Natural killer cell (primary cell): Measurements from ENCODE around the gene SLC35F3. TPM values are rescaled to one million over a fixed set of nuclear protein-coding genes. Genes with fewer than 3 reads are reported as not detected.

ENCODE experiments used
- ATAC-seq, 3 donors: fragments of 150-1000 bp in 2 of 3; fragments of 200-7000 bp in 1 of 3; cut with Tn5 transposase; 1 replicate in 1 of 3; 2 replicates in 2 of 3; pipeline ENCODE4 v1.10.0; 2021; ENCODE audit warnings: mild to moderate bottlenecking in 2 of 3, moderate library complexity in 2 of 3
- DNase-seq, 2 donors: peaks; one replicate each; pipeline versions ENCODE4 v3.0.0 to v3.0.0-alpha.2; 2013 to 2021; ENCODE audit warnings: mixed read lengths in 1 of 2
- H3K27ac ChIP-seq: one replicate; pipeline ENCODE4 v1.5.1; 2013; ENCODE audit warnings: mild to moderate bottlenecking, low read length
- H3K27me3 ChIP-seq: one replicate; pipeline ENCODE4 v1.6.1; 2013; ENCODE audit warnings: low read length; ENCODE audit not compliant: control insufficient read depth, insufficient read depth
- H3K36me3 ChIP-seq: one replicate; pipeline ENCODE4 v1.6.1; 2013; ENCODE audit warnings: low read length; ENCODE audit not compliant: control insufficient read depth, insufficient read depth
- H3K4me1 ChIP-seq: one replicate; pipeline ENCODE4 v1.6.1; 2013; ENCODE audit warnings: low read length; ENCODE audit not compliant: control insufficient read depth, insufficient read depth
- H3K4me3 ChIP-seq: one replicate; pipeline ENCODE4 v1.5.1; 2013; ENCODE audit warnings: low read length
- H3K9me3 ChIP-seq: one replicate; pipeline ENCODE4 v1.6.1; 2013; ENCODE audit warnings: low read length; ENCODE audit not compliant: control insufficient read depth, insufficient read depth
- H3K27ac Mint-ChIP-seq, 2 donors: one replicate each; pipeline ENCODE4 v1.8.0; 2022; ENCODE audit warnings: mild to moderate bottlenecking in 2 of 2, mixed read lengths in 2 of 2, moderate library complexity in 1 of 2
- H3K27me3 Mint-ChIP-seq, 2 donors: one replicate each; pipeline ENCODE4 v1.8.0; 2022; ENCODE audit warnings: low read depth in 2 of 2, mixed read lengths in 2 of 2
- H3K36me3 Mint-ChIP-seq: one replicate; pipeline ENCODE4 v1.8.0; 2022; ENCODE audit warnings: mixed read lengths
- H3K4me1 Mint-ChIP-seq, 2 donors: one replicate each; pipeline ENCODE4 v1.8.0; 2022; ENCODE audit warnings: mixed read lengths in 2 of 2
- H3K4me3 Mint-ChIP-seq: one replicate; pipeline ENCODE4 v1.8.0; 2022; ENCODE audit warnings: mild to moderate bottlenecking, moderate library complexity, mixed read lengths
- H3K9me3 Mint-ChIP-seq, 2 donors: one replicate each; pipeline ENCODE4 v1.8.0; 2022; ENCODE audit warnings: mixed read lengths in 2 of 2
- CTCF ChIP-seq: fragments of 200-600 bp; IDR thresholded peaks from one replicate; pipeline ENCODE4 v1.8.0; 2022; ENCODE audit warnings: antibody characterized with exemption
- WGBS: methylation state at CpG from one replicate; pipeline ENCODE4 v1.1.7; 2013; ENCODE audit warnings: missing lambda C conversion rate; ENCODE audit not compliant: insufficient coverage; 5-methylcytosine and 5-hydroxymethylcytosine counted together
- intact Hi-C: fragments of 100-400 bp; cut with micrococcal nuclease; formaldehyde crosslinking; loops from one replicate; pipeline ENCODE4 v1.14.2; 2022
- total RNA-seq, 4 donors: library from RNA; stranded (reverse); fragments of 120-200 nt in 1 of 4; gene quantifications; one replicate each; pipeline versions ENCODE4 v1.2.3 to v1.2.4, GENCODE V29; 2013 to 2022

The SLC35F3 gene
- total RNA-seq, 3 donors from 2014 or later (not counting 1 experiment from before 2014, with no cell fraction given), result not detected

DNA sequence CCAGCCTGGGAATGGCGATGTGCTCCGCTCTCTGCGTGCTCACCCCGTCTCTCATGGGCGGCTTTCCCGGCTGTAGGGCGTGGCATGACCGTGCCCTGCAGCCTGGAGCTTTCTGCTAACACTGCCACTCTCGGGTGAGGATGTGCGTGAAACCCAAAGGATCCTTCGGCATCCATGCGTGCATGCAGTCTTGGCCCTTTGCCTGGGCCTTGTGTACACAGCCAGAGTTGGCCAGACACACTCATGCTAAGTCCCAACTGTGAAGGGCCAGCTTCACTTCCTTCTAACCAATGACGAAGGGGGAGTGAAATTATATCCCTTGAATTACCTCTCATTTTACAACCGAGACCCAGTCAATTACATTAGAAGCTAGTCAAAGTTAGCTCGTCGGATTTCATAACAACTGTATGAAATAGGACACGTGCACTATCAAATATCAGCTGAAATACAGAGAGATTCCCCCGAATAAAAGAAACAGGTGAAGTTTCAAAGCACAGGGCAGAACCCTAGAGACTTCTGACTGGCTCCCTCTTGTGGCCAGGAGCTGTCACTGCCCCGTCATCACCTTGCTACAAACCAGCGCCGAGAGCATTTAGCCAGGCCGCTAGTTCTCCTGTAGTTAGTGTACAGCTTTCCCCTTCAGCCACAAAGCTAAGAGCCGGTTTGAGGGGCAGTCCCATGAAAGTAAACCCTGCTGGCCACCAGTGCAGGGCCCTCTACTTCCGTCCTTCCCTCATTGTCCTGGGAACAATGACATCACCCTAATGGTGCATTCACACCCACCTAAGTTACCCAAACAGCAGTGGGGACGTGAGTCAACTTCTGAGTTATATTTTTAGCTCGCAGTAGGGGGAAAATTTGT, 405.4 kb downstream of the SLC35F3 start:
- Mint-ChIP-seq H3K36me3 (no peaks in the 10 kb centered on the region), H3K4me1 (peaks cover 6 to 11% of the 10 kb centered on the region in 2 donors), H3K27ac (no peak overlapping the region), H3K9me3 (no peaks in the 10 kb centered on the region), H3K27me3 (peaks cover 13 to 29% of the 10 kb centered on the region in 2 donors), H3K4me3 (no peak overlapping the region)
- no peak overlapping the region for H3K27ac ChIP-seq
- peak; percentile 87 for TF ChIP-seq CTCF
- no peaks in the 10 kb centered on the region for H3K27me3 ChIP-seq
- 50% methylated on average over 23 of the region's 26 CpGs for WGBS
- DNase-seq, result peak; percentile 37 to 90
- ATAC-seq, result peak; percentile 82 to 96 (median 89)
- H3K9me3 ChIP-seq, result no peaks in the 10 kb centered on the region
- no peak overlapping the region for H3K4me3 ChIP-seq
- peaks cover 34% of the 10 kb centered on the region for H3K4me1 ChIP-seq
- no peaks in the 10 kb centered on the region for H3K36me3 ChIP-seq
- intact Hi-C loops, result no loop called here

- intact Hi-C loops, result no loop called here
- no peaks in the 10 kb centered on the region for H3K9me3 ChIP-seq
- H3K27me3 ChIP-seq, result no peaks in the 10 kb centered on the region
- no peaks in the 10 kb centered on the region for H3K9me3 Mint-ChIP-seq
- H3K4me3 ChIP-seq, result no peak overlapping the region
- no peak overlapping the region for H3K27ac ChIP-seq
- peaks cover 6 to 18% of the 10 kb centered on the region in 2 donors for H3K4me1 Mint-ChIP-seq
- no peak overlapping the region for H3K27ac Mint-ChIP-seq
- H3K36me3 Mint-ChIP-seq, result no peaks in the 10 kb centered on the region
- DNase-seq, result no peak
- TF ChIP-seq CTCF, result no peak
- peaks cover 39% of the 10 kb centered on the region for H3K4me1 ChIP-seq
- peaks cover 13 to 31% of the 10 kb centered on the region in 2 donors for H3K27me3 Mint-ChIP-seq
- no peak overlapping the region for H3K4me3 Mint-ChIP-seq
- no peaks in the 10 kb centered on the region for H3K36me3 ChIP-seq
- no peak for ATAC-seq
- WGBS, result 71% methylated on average over 1 of the region's 1 CpG
These were observed 406.0 kb downstream of the SLC35F3 start for GRCh38 chr1:234310460-234310817.

DNA sequence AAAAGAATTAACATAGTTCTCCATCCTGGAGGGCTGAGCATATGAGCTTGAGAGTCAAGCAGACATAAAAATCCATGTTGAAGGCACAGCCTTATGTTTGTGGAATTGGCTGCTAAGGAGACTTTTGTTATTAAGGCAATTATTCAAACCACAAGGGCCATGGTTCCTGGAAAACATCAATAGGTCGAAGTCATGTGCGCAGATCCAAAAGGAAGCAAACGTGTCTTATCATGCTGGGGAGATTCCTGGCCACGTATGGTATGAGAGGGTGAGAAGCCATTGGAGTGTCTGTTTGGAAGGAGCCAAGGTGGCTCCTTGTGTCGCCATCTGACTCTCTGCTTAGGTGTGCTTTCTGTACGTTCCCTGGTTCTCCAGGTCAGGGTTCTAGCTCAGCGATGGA, 406.9 kb downstream of the SLC35F3 start:
- Mint-ChIP-seq H3K4me1 (peaks cover 6 to 23% of the 10 kb centered on the region in 2 donors), H3K9me3 (no peaks in the 10 kb centered on the region), H3K4me3 (no peak overlapping the region), H3K36me3 (no peaks in the 10 kb centered on the region), H3K27me3 (peaks cover 13 to 31% of the 10 kb centered on the region in 2 donors), H3K27ac (no peak overlapping the region)
- no peak for DNase-seq
- no peaks in the 10 kb centered on the region for H3K9me3 ChIP-seq
- TF ChIP-seq CTCF, result no peak
- H3K27ac ChIP-seq, result no peak overlapping the region
- 88% methylated on average over 7 of the region's 7 CpGs for WGBS
- ATAC-seq, result no peak
- no peaks in the 10 kb centered on the region for H3K36me3 ChIP-seq
- no peaks in the 10 kb centered on the region for H3K27me3 ChIP-seq
- no peak overlapping the region for H3K4me3 ChIP-seq
- intact Hi-C loops, result no loop called here
- peaks cover 48% of the 10 kb centered on the region for H3K4me1 ChIP-seq
